ENCODE measurements around the gene CACNG1. TPM values are rescaled to one million over a fixed set of nuclear protein-coding genes. Genes with fewer than 3 reads are reported as not detected.

CACNG1 gene
- total and polyA plus RNA-seq, 2 donors (not counting 1 experiment from before 2014, with no cell fraction given), result not detected

DNA sequence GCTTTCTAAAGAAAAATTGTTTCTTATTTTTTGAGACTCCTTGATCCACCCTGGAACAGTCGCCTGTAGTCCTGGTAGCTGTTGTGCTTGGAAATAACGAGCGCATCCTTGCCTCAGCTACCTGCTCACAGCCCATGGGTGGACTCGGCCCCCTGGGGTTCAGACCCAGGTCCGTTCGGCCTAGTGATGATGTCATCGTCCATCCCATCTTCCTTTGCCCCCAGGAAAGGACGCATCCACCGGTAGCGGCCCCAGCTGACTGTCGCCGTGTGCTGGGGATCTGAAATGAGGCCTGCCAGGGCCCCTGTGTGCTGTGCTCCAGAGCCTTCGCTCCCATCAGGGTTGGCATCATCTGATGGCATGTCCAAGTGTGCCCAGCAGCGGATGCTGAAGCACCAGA, 12.0 kb upstream of the CACNG1 start:
- no peak overlapping the region for H3K4me3 ChIP-seq (replicated peaks in 1 of 4; ENCODE audit: control extremely low read depth in 1 of 4, insufficient read depth in 1 of 4, low read depth in 3 of 4, low read length in 4 of 4)
- no peaks in the 10 kb centered on the region for H3K9me3 ChIP-seq (ENCODE audit: control insufficient read depth, insufficient read depth, low read depth, low read length)
- H3K9ac ChIP-seq (ENCODE audit: insufficient read depth, low read length), result no peak overlapping the region
- H3K27me3 ChIP-seq (ENCODE audit: control insufficient read depth, insufficient read depth, low read length), result peaks cover 3% of the 10 kb centered on the region
- no peaks in the 10 kb centered on the region for H4K20me1 ChIP-seq (ENCODE audit: control insufficient read depth, extremely low read depth, insufficient read depth, low read length)
- no peaks in the 10 kb centered on the region for H3K79me2 ChIP-seq (ENCODE audit: control insufficient read depth, insufficient read depth, low read length)
- no peak for DNase-seq (ENCODE audit: low read depth in 2 of 2)
- H2AFZ ChIP-seq (ENCODE audit: low read length), result no peak overlapping the region
- H3K4me2 ChIP-seq (ENCODE audit: extremely low read depth, insufficient read depth, low read length), result no peak overlapping the region
- H3K36me3 ChIP-seq (ENCODE audit: control insufficient read depth, insufficient read depth, low read length), result no peaks in the 10 kb centered on the region
- H3K4me1 ChIP-seq (ENCODE audit: control insufficient read depth, extremely low read depth, insufficient read depth, low read length), result no peaks in the 10 kb centered on the region
- H3K27ac ChIP-seq (ENCODE audit: insufficient read depth, low read length), result no peak overlapping the region
- TF ChIP-seq, protein P1, sequence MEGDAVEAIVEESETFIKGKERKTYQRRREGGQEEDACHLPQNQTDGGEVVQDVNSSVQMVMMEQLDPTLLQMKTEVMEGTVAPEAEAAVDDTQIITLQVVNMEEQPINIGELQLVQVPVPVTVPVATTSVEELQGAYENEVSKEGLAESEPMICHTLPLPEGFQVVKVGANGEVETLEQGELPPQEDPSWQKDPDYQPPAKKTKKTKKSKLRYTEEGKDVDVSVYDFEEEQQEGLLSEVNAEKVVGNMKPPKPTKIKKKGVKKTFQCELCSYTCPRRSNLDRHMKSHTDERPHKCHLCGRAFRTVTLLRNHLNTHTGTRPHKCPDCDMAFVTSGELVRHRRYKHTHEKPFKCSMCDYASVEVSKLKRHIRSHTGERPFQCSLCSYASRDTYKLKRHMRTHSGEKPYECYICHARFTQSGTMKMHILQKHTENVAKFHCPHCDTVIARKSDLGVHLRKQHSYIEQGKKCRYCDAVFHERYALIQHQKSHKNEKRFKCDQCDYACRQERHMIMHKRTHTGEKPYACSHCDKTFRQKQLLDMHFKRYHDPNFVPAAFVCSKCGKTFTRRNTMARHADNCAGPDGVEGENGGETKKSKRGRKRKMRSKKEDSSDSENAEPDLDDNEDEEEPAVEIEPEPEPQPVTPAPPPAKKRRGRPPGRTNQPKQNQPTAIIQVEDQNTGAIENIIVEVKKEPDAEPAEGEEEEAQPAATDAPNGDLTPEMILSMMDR (conservative IDR thresholded peaks at IDR 0.05 in 1 of 2, IDR thresholded peaks at IDR 0.05 in 1 of 2; ENCODE audit: low read depth in 1 of 2, low read length in 2 of 2), result no peak
- TF ChIP-seq EZH2 (IDR thresholded peaks at IDR 0.05; ENCODE audit: low read length, missing control alignments), result no peak

DNA sequence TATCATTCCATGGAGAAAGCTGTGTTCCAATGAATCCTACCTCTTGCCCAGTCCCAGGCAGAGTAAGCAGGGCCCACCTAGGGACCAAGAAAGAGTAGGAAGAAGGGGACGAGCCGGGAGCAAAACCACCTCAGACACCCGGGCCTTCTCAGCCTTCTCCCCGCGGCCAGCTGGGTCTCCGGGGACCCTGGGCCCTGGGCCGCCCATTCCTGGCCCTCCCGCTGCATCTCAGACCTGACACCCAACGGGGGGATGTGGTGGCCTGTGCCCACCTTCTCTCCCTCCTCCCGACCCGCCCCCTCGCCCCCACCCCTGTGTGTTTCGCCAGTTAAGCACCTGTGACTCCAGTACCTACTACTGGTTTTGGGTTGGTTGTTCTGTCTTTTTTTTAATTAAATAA, 11.4 kb upstream of the CACNG1 start:
- Histone ChIP-seq H3K27me3 (ENCODE audit: control insufficient read depth, insufficient read depth, low read length) (peaks cover 3% of the 10 kb centered on the region), H3K4me1 (ENCODE audit: control insufficient read depth, extremely low read depth, insufficient read depth, low read length) (no peaks in the 10 kb centered on the region), H3K79me2 (ENCODE audit: control insufficient read depth, insufficient read depth, low read length) (no peaks in the 10 kb centered on the region), H3K27ac (ENCODE audit: insufficient read depth, low read length) (no peak overlapping the region), H3K9me3 (ENCODE audit: control insufficient read depth, insufficient read depth, low read depth, low read length) (no peaks in the 10 kb centered on the region), H3K9ac (ENCODE audit: insufficient read depth, low read length) (no peak overlapping the region), H3K36me3 (ENCODE audit: control insufficient read depth, insufficient read depth, low read length) (no peaks in the 10 kb centered on the region), H2AFZ (ENCODE audit: low read length) (no peak overlapping the region), H4K20me1 (ENCODE audit: control insufficient read depth, extremely low read depth, insufficient read depth, low read length) (no peaks in the 10 kb centered on the region), H3K4me3 (replicated peaks in 1 of 4; ENCODE audit: control extremely low read depth in 1 of 4, insufficient read depth in 1 of 4, low read depth in 3 of 4, low read length in 4 of 4) (no peak overlapping the region), H3K4me2 (ENCODE audit: extremely low read depth, insufficient read depth, low read length) (no peak overlapping the region)
- TF ChIP-seq, protein P1 (conservative IDR thresholded peaks at IDR 0.05 in 1 of 2, IDR thresholded peaks at IDR 0.05 in 1 of 2; ENCODE audit: low read depth in 1 of 2, low read length in 2 of 2), result no peak
- DNase-seq (ENCODE audit: low read depth in 2 of 2), result no peak

DNA sequence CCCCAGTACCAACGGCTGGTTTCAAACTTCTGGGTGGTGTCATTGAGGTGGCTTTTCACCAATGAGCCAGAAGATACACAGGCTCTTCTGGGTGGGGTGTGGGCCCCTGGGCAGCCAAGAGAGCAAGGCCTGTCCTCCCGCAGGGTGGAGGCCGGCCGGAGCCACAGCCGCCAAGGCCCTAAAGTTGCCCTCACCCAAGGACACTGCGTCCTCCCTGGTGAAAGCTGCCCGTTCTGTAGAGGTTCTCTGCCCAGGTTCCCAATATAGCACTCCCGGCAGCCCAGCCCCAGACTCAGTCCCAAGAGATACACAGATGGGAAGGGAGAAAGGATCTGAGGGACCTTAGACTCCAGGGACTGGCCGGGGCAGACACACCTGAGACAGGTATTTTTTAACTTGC, 10.7 kb upstream of the CACNG1 start:
- DNase-seq (ENCODE audit: low read depth in 2 of 2), result no peak
- peaks cover 3% of the 10 kb centered on the region for H3K27me3 ChIP-seq (ENCODE audit: control insufficient read depth, insufficient read depth, low read length)
- H3K4me3 ChIP-seq (replicated peaks in 1 of 4; ENCODE audit: control extremely low read depth in 1 of 4, insufficient read depth in 1 of 4, low read depth in 3 of 4, low read length in 4 of 4), result no peak overlapping the region
- H3K79me2 ChIP-seq (ENCODE audit: control insufficient read depth, insufficient read depth, low read length), result no peaks in the 10 kb centered on the region
- no peaks in the 10 kb centered on the region for H4K20me1 ChIP-seq (ENCODE audit: control insufficient read depth, extremely low read depth, insufficient read depth, low read length)
- H3K4me1 ChIP-seq (ENCODE audit: control insufficient read depth, extremely low read depth, insufficient read depth, low read length), result no peaks in the 10 kb centered on the region
- H3K9ac ChIP-seq (ENCODE audit: insufficient read depth, low read length), result no peak overlapping the region
- no peak overlapping the region for H3K4me2 ChIP-seq (ENCODE audit: extremely low read depth, insufficient read depth, low read length)
- no peak overlapping the region for H3K27ac ChIP-seq (ENCODE audit: insufficient read depth, low read length)
- H2AFZ ChIP-seq (ENCODE audit: low read length), result no peak overlapping the region
- TF ChIP-seq EZH2 (IDR thresholded peaks at IDR 0.05; ENCODE audit: low read length, missing control alignments), result no peak
- TF ChIP-seq, protein P1 (conservative IDR thresholded peaks at IDR 0.05 in 1 of 2, IDR thresholded peaks at IDR 0.05 in 1 of 2; ENCODE audit: low read depth in 1 of 2, low read length in 2 of 2), result no peak
- no peaks in the 10 kb centered on the region for H3K9me3 ChIP-seq (ENCODE audit: control insufficient read depth, insufficient read depth, low read depth, low read length)
- H3K36me3 ChIP-seq (ENCODE audit: control insufficient read depth, insufficient read depth, low read length), result no peaks in the 10 kb centered on the region

Data from fibroblast of lung (primary cell).